WTC11 (cell line): Measurements from ENCODE around the gene HTT-AS.

Experiments
- ESRRA ChIP-seq: sonication (generic); formaldehyde crosslinking; IDR thresholded peaks from 2 replicates; pipeline ENCODE4 v1.8.1; 2022; ENCODE audit warnings: mild to moderate bottlenecking, missing genetic modification reagents, borderline replicate concordance
- ETV6 ChIP-seq: sonication (generic); formaldehyde crosslinking; IDR thresholded peaks from 2 replicates; pipeline ENCODE4 v1.8.1; 2022; ENCODE audit warnings: mild to moderate bottlenecking, missing genetic modification reagents
- GABPB1 ChIP-seq: sonication (generic); formaldehyde crosslinking; IDR thresholded peaks from 2 replicates; pipeline ENCODE4 v1.8.1; 2023; ENCODE audit warnings: mild to moderate bottlenecking, missing genetic modification reagents
- SP1 ChIP-seq: sonication (generic); formaldehyde crosslinking; conservative IDR thresholded peaks from 2 replicates; pipeline ENCODE4 v1.8.1; 2022; ENCODE audit warnings: missing genetic modification reagents
- TEAD4 ChIP-seq: sonication (generic); formaldehyde crosslinking; IDR thresholded peaks from 2 replicates; pipeline ENCODE4 v1.8.0; 2022; ENCODE audit warnings: mild to moderate bottlenecking, missing genetic modification reagents
- ZNF121 ChIP-seq: sonication (generic); formaldehyde crosslinking; IDR thresholded peaks from 2 replicates; pipeline ENCODE4 v1.8.0; 2023; ENCODE audit warnings: missing genetic modification reagents
- TF ChIP-seq, protein P1 (sequence below): fragments of 200-600 bp; IDR thresholded peaks from 2 replicates; pipeline ENCODE4 v1.8.0; 2022; ENCODE audit warnings: antibody characterized with exemption
- TF ChIP-seq, protein P2 (sequence below): sonication (generic); formaldehyde crosslinking; IDR thresholded peaks from 2 replicates; pipeline ENCODE4 v1.8.0; 2022; ENCODE audit warnings: mild to moderate bottlenecking, missing genetic modification reagents
- TF ChIP-seq, protein P3 (sequence below): sonication (generic); formaldehyde crosslinking; IDR thresholded peaks from 2 replicates; pipeline ENCODE4 v1.8.1; 2022; ENCODE audit warnings: missing genetic modification reagents, borderline replicate concordance
- TF ChIP-seq, protein P4 (sequence below): sonication (generic); formaldehyde crosslinking; IDR thresholded peaks from 2 replicates; pipeline ENCODE4 v1.8.1; 2022; ENCODE audit warnings: low read depth, missing genetic modification reagents, borderline replicate concordance
- TF ChIP-seq, protein P5 (sequence below): sonication (generic); formaldehyde crosslinking; IDR thresholded peaks from 2 replicates; pipeline ENCODE4 v1.8.0; 2022; ENCODE audit warnings: mild to moderate bottlenecking, missing genetic modification reagents
- TF ChIP-seq, protein P6 (sequence below): sonication (generic); formaldehyde crosslinking; IDR thresholded peaks from 2 replicates; pipeline ENCODE4 v1.8.0; 2022; ENCODE audit warnings: mild to moderate bottlenecking, missing genetic modification reagents

DNA sequence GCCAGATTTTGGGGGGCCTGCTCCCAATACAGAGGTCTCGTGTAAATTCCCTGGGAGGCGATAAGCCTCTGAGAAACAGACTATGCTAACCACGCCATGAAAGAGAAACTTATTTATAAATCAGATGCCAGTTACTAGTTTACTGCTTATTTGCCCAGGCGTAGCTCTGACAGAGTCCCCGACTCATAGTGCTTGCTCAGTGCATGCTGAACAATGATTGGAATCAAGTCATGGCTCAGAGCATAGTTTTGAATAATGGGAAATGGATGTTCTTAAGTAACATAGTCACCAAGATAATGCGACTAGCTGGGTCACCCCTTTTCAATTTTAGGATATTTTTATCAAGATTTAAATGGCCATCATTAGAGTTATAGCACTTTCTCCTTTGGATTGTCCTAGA is 40.0 kb upstream of the HTT-AS start:
- TF ChIP-seq ESRRA (CRISPR knock-in tag) (no peak), ZNF121 (no peak), TEAD4 (CRISPR knock-in tag) (no peak), SP1 (no peak), GABPB1 (CRISPR knock-in tag) (no peak), ETV6 (CRISPR knock-in tag) (no peak)
- TF ChIP-seq, protein P1, sequence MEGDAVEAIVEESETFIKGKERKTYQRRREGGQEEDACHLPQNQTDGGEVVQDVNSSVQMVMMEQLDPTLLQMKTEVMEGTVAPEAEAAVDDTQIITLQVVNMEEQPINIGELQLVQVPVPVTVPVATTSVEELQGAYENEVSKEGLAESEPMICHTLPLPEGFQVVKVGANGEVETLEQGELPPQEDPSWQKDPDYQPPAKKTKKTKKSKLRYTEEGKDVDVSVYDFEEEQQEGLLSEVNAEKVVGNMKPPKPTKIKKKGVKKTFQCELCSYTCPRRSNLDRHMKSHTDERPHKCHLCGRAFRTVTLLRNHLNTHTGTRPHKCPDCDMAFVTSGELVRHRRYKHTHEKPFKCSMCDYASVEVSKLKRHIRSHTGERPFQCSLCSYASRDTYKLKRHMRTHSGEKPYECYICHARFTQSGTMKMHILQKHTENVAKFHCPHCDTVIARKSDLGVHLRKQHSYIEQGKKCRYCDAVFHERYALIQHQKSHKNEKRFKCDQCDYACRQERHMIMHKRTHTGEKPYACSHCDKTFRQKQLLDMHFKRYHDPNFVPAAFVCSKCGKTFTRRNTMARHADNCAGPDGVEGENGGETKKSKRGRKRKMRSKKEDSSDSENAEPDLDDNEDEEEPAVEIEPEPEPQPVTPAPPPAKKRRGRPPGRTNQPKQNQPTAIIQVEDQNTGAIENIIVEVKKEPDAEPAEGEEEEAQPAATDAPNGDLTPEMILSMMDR, result no peak
- TF ChIP-seq, protein P2, sequence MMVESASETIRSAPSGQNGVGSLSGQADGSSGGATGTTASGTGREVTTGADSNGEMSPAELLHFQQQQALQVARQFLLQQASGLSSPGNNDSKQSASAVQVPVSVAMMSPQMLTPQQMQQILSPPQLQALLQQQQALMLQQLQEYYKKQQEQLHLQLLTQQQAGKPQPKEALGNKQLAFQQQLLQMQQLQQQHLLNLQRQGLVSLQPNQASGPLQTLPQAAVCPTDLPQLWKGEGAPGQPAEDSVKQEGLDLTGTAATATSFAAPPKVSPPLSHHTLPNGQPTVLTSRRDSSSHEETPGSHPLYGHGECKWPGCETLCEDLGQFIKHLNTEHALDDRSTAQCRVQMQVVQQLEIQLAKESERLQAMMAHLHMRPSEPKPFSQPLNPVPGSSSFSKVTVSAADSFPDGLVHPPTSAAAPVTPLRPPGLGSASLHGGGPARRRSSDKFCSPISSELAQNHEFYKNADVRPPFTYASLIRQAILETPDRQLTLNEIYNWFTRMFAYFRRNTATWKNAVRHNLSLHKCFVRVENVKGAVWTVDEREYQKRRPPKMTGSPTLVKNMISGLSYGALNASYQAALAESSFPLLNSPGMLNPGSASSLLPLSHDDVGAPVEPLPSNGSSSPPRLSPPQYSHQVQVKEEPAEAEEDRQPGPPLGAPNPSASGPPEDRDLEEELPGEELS (CRISPR knock-in tag), result no peak
- TF ChIP-seq, protein P3, sequence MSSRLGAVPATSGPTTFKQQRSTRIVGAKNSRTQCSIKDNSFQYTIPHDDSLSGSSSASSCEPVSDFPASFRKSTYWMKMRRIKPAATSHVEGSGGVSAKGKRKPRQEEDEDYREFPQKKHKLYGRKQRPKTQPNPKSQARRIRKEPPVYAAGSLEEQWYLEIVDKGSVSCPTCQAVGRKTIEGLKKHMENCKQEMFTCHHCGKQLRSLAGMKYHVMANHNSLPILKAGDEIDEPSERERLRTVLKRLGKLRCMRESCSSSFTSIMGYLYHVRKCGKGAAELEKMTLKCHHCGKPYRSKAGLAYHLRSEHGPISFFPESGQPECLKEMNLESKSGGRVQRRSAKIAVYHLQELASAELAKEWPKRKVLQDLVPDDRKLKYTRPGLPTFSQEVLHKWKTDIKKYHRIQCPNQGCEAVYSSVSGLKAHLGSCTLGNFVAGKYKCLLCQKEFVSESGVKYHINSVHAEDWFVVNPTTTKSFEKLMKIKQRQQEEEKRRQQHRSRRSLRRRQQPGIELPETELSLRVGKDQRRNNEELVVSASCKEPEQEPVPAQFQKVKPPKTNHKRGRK (CRISPR knock-in tag), result no peak
- TF ChIP-seq, protein P4, sequence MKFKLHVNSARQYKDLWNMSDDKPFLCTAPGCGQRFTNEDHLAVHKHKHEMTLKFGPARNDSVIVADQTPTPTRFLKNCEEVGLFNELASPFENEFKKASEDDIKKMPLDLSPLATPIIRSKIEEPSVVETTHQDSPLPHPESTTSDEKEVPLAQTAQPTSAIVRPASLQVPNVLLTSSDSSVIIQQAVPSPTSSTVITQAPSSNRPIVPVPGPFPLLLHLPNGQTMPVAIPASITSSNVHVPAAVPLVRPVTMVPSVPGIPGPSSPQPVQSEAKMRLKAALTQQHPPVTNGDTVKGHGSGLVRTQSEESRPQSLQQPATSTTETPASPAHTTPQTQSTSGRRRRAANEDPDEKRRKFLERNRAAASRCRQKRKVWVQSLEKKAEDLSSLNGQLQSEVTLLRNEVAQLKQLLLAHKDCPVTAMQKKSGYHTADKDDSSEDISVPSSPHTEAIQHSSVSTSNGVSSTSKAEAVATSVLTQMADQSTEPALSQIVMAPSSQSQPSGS (CRISPR knock-in tag), result no peak
- TF ChIP-seq, protein P5, sequence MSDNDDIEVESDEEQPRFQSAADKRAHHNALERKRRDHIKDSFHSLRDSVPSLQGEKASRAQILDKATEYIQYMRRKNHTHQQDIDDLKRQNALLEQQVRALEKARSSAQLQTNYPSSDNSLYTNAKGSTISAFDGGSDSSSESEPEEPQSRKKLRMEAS (CRISPR knock-in tag), result no peak
- TF ChIP-seq, protein P6, sequence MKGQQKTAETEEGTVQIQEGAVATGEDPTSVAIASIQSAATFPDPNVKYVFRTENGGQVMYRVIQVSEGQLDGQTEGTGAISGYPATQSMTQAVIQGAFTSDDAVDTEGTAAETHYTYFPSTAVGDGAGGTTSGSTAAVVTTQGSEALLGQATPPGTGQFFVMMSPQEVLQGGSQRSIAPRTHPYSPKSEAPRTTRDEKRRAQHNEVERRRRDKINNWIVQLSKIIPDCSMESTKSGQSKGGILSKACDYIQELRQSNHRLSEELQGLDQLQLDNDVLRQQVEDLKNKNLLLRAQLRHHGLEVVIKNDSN (CRISPR knock-in tag), result no peak
